CD4-positive, alpha-beta T cell treated with Interleukin-1 beta for 1 hour (primary cell): Measurements from ENCODE around the gene USP50.
A peak's percentile ranks its signal among the peaks of the same experiment; 100 is the strongest.
"Not testable (repeated sequence)": the region's sequence is repeated elsewhere in the genome, so short reads cannot be mapped to it uniquely, and the experiment has no call there.

ENCODE experiments used
- DNase-seq, 2 donors: peaks; one replicate each; pipeline ENCODE4 v3.0.0-alpha.2; 2020 to 2022

Gene USP50

GRCh38 chr15:50546566-50546965, at the start of gene USP50:
Gene USP50, minus strand, starts transcription at chr15:50546666. Its CDS starts 141 bp downstream, at chr15:50546525.
- no peak for DNase-seq

GRCh38 chr15:50594311-50594710, 47.8 kb upstream of the USP50 start:
- DNase-seq = no peak

- DNase-seq = no peak
Observed at GRCh38 chr15:50593761-50594160, 47.3 kb upstream of the USP50 start.

DNA sequence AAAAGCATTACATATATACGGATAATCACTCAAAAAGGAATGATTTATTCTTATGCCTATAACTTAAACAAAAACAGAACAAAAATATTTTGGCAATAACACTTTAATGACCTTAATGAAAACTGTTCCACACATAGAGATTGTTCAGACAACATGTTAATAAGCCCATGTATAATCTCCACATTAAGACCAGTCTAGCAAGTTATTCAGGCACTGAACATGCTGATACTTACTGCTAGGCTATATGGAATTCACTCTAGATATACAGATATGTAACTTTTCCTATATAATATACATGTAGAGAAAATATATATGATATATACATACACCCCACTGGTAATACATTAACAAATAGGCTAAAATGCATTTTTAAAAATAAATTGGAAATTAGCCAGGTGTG, 43.8 kb upstream of the USP50 start:
- DNase-seq = no peak

GRCh38 chr15:50577492-50577891, 31.0 kb upstream of the USP50 start:
- no peak for DNase-seq

DNA sequence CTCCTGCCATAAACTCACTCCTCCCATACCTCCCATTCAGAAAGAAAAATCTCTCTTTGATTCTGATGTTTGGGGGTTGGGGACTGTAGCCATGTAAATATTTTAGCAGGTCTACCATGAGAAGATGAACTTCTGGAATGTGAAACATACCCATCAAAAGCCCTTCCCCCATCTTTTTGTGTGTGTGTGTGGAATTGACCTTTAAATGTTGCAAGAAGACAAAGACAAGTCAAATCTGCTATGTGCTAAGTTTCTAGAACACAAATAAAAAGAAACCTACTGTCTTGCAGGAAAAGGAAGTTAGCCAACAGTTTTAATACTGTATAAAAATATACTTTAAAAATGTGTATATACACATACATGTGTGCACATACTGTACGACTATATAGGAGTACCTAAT, 29.7 kb upstream of the USP50 start:
- no peak for DNase-seq

- peak in 1 of 2 donors; percentile 25 for DNase-seq
Observed at GRCh38 chr15:50573842-50574241, 27.4 kb upstream of the USP50 start.

DNA sequence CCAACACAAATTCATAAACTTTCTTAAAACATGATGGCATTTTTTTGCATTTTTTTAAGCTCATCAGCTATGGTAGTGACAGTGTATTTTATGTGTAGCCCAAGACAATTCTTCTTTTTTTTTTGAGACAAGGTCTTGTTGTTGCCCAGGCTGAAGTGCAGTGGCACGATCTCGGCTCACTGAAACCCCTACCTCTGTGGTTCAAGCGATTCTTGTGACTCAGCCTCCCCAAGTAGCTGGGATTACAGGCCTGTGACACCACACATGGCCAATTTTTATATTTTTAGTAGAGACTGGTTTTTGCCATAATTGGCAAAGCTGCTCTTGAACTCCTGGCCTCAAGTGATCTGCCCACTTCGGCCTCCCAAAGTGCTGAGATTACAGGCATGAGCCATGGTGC, 17.3 kb upstream of the USP50 start:
- DNase-seq = no peak

- DNase-seq = no peak
Observed at GRCh38 chr15:50562735-50563640, 16.5 kb upstream of the USP50 start.

GRCh38 chr15:50558012-50558411, 11.5 kb upstream of the USP50 start:
- no peak for DNase-seq

GRCh38 chr15:50556642-50557371, 10.3 kb upstream of the USP50 start:
- no peak for DNase-seq

GRCh38 chr15:50552238-50552637, 5.8 kb upstream of the USP50 start:
- DNase-seq = no peak

- DNase-seq = no peak
Observed at GRCh38 chr15:50549326-50549725, 2.9 kb upstream of the USP50 start.

GRCh38 chr15:50544368-50544767, 2.1 kb downstream of the USP50 start:
- DNase-seq = no peak

GRCh38 chr15:50543556-50543955, 2.9 kb downstream of the USP50 start:
- DNase-seq = no peak

DNA sequence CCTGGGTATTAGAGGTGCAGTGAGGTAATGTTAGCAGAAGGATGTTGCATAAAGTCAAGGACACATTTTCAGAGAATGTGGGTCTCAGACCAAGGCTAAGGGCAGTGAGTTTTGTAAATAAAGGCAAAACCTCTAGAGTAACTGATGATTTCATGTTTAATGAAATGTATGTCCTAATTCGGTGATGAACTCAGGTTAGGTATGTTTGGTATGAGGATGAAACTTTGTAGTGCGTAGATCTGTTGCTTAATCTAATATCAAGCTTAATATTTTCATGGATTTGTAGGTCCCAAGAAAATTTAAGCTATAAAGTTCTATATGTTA, 3.6 kb downstream of the USP50 start:
- DNase-seq = no peak

DNA sequence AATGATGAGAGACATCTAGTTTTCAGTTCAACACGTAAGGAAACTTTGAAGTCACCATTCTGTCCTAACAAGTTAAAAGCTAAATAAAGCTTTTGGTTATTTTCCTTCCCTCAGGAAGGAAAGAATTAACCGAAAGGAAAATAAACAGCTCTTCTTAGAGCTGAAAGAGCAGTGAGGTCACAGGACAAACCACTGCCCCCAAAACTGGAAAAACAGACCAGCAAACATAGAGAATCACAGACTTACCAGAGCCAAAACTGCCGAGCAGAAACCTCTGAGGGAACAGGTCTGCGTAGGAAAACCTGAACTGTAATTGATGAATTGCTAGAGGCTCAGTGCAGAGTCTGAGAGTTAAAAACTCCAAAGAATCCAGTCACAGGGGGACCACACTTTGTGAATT, 14.7 kb downstream of the USP50 start:
- no peak for DNase-seq

DNA sequence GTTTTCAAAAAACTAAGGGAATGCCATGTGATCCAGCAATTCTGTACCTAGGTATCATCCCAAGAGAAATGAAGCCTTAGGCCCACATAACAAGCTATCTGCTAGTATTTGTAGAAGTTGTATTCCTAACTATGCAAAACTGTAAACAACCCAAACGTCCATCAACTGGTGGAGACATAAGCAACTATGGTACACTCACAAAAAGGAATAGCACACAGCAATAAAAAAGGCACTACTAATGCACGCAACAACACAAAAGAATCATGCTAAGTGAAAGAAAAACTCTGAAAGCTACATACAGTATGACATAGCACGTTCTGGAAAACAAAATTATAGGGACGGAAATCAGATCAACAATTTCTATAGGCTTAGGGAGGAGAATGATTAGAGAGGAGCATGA, 15.3 kb downstream of the USP50 start:
- no peak for DNase-seq

DNA sequence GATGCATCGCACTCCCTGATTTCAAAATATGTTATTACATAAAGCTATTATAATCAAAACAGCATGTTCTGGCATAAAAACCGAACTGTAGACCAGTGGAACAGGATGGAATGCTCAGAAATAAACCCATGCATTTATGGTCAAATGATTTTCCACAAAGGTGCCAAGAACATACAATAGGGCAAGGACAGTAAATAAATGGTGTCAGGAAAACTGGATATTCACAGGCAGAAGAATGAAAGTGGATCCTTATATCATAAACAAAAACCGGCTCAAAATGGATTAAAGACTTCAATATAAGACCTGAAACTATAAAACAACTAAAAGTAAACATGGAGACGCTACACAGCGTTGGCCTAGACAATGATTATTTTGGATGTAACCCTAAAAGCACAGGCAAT, 22.6 kb downstream of the USP50 start:
- no peak for DNase-seq

DNA sequence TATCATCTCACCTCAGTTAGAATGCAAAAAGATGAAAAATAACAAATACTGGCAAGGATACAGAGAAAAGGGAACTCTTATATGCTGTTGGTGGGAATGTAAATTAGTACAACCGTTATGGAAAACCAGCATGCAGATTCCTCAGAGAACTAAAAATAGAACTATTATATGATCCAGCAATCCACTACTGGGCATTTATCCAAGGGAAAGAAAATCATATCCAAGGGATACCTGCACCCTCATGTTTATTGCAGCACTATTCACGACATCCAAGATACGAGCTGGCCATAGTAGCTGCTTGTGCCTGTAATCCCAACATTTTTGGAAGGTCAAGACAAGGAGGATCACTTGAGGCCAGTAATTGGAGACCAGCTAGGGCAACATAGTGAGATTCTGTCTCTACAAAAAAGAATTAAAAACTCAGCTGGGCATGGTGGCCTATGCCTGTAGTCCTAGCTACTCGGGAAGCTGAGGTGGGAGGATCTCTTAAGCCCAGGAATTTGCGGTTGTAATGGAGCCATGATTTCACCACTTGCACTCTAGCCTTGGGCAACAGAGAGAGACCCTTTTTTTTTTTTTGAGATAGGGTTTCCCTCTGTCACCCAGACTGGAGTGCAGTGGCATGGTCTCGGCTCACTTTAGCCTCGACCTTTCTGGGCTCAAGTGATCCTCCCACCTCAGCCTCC, 26.6 kb downstream of the USP50 start:
- DNase-seq = no peak

GRCh38 chr15:50513001-50513400, 33.5 kb downstream of the USP50 start:
- DNase-seq = no peak

- DNase-seq = no peak
Observed at GRCh38 chr15:50506121-50506520, 40.3 kb downstream of the USP50 start.

GRCh38 chr15:50505656-50506055, 40.8 kb downstream of the USP50 start:
- not testable (repeated sequence) for DNase-seq

DNA sequence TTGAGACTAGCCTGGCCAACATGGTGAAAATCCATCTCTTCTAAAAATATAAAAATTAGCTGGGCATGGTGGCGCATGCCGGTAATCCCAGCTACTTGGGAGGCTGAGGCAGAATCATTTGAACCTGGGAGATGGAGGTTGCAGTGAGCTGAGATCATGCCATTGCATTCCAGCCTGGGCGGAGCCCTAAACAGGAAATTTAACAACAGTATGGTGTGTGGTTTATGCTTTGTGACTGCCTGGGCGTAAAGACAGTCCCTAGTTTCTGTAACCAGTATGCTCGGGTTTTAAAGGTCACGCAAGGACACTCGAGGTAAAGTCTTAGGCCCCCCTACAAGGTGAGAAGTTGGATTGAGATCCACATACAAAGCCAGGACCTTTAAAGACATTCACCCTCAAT, 43.3 kb downstream of the USP50 start:
- no peak for DNase-seq
